Measurements from ENCODE around the gene IGLL5.

IGLL5 gene

GRCh38 chr22:22908495-22908861 lies 20.9 kb downstream of the IGLL5 start:
- TF ChIP-seq, protein P1, sequence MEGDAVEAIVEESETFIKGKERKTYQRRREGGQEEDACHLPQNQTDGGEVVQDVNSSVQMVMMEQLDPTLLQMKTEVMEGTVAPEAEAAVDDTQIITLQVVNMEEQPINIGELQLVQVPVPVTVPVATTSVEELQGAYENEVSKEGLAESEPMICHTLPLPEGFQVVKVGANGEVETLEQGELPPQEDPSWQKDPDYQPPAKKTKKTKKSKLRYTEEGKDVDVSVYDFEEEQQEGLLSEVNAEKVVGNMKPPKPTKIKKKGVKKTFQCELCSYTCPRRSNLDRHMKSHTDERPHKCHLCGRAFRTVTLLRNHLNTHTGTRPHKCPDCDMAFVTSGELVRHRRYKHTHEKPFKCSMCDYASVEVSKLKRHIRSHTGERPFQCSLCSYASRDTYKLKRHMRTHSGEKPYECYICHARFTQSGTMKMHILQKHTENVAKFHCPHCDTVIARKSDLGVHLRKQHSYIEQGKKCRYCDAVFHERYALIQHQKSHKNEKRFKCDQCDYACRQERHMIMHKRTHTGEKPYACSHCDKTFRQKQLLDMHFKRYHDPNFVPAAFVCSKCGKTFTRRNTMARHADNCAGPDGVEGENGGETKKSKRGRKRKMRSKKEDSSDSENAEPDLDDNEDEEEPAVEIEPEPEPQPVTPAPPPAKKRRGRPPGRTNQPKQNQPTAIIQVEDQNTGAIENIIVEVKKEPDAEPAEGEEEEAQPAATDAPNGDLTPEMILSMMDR (IDR thresholded peaks at IDR 0.05) = no peak

GRCh38 chr22:22908941-22909604 lies 21.5 kb downstream of the IGLL5 start:
- TF ChIP-seq, protein P1 (IDR thresholded peaks at IDR 0.05) = no peak

DNA sequence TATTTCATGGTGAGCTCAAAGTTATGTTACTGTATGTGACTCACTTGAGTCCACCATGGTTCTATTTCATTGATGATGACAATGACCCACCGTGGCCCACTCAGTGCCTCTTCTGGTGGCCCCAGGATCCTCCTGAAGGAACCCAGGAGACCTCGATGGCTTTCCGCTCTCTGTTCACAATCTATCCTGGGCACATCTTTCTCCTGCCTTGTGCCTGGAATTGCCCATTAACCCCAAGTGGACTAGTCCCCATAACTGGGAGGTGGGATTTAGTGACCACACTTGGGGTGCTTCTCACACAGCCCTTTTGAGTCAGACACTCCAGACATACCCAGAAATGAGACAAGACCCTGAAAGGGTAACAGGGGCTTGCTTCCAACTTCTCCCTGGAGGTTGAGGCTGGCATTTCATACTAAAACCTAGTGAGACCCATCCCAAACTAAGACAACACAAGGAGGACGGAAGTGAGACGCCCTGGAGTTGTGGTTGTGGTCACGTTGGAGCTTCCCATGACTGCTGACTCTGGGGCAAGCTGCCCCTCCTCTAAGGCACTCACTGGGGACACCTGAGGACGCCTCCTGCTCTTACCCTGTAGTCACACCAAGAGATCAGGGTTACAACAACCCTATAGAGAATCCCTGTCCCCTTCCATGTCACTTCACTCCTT lies 22.1 kb downstream of the IGLL5 start:
- TF ChIP-seq, protein P1 (IDR thresholded peaks at IDR 0.05) = no peak

GRCh38 chr22:22910272-22911240 lies 22.9 kb downstream of the IGLL5 start:
- TF ChIP-seq, protein P1 (IDR thresholded peaks at IDR 0.05) = no peak

DNA sequence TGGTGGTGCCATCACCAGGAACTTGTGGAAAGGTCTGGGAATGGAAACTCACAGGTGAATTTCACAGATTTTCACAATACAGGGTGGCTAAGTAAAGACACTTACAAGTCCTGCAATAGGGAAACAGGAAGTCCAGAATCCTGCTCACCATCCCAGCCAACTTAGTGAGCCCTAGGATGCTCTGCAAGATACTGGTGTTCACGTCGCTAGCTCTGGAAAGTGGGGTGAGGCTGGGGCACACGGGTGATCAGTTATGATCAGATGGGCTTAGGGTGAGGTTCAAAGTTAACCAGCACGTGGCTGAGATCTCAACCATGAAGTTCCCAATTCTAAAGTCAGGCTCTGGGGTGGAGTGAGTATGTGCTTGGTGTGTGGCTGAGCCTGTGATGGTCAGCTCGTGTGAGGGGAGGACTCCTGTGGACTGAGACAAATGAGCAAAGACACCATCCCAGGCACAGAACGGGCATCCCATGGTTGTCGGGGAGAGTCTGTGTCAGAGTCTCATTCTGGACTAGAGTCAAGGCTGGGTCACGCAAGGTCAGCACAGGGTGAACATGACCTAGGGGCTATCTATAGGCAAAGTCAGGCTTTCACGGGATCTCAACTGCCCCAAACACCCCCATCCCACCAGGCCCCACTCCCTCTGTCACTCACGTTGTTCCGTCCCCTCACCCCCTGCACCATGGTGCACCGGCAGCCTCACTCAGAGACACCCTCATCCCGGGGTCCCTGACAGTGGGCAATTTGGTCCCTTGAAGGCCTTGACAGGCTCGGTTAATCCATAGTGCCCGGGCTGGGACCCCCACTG lies 23.9 kb downstream of the IGLL5 start:
- TF ChIP-seq, protein P1 (IDR thresholded peaks at IDR 0.05) = no peak

DNA sequence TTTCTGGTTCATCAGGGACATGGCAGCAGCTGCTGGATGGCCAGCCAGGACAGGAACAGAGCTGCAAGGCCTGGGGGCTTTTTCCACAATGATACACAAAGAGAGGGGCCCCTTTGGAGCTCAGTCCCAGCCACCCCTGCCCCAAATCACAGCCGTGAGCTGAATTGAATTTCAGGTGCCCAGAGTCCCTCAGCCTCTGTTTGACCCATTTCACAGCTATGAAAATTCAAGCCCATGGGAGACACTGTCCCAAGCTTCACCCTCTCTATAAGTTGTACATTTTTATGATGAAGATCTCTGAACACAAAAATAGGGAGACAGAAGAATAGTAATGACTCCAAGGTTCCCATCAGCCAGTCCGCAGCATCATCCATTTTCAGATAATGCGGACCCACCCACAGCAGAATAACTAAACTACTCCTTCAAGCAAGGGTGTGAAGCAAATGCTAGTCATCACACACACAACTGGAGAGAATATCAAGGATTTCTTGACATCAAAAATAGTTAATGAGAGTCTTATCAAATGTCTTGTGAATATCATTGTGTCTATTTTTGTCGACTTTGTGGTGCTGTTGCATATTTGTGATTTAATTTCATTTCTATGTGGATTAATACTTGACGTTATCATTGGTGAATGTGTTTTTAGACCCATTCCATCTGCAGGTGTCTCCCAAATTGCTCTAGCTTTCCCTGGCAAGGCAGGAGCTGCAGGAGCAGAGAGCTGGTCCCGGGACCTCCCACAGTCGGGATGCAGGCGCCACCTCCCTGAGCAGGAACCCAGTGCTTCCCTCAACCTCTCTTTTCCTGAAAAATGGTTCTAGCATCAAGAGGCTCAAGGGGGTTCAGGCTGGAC lies 24.7 kb downstream of the IGLL5 start:
- TF ChIP-seq, protein P1 (IDR thresholded peaks at IDR 0.05) = no peak
